HG03045 (cell line): ENCODE data around the gene MRFAP1L1.

ENCODE experiments used
- ATAC-seq: cut with Tn5 transposase; IDR thresholded peaks from one replicate; pipeline ENCODE4 v1.9.1; 2021; ENCODE audit warnings: mild to moderate bottlenecking, moderate library complexity; ENCODE audit not compliant: unreplicated experiment

The MRFAP1L1 gene

DNA sequence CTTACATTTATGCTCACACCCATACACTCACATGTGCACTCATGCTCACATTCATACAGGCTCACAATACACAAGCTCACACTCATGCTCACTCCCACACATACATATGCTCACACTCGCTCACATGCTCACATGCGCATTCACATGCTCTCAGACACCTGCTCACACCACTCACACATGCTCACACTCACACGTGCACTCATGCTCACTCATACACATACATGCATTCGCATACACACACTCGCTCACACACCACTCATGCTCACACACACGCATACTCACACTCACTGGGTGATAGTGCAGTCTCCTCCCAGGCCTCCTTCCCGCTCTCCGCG is 44.4 kb downstream of the MRFAP1L1 start:
- no peak for ATAC-seq

DNA sequence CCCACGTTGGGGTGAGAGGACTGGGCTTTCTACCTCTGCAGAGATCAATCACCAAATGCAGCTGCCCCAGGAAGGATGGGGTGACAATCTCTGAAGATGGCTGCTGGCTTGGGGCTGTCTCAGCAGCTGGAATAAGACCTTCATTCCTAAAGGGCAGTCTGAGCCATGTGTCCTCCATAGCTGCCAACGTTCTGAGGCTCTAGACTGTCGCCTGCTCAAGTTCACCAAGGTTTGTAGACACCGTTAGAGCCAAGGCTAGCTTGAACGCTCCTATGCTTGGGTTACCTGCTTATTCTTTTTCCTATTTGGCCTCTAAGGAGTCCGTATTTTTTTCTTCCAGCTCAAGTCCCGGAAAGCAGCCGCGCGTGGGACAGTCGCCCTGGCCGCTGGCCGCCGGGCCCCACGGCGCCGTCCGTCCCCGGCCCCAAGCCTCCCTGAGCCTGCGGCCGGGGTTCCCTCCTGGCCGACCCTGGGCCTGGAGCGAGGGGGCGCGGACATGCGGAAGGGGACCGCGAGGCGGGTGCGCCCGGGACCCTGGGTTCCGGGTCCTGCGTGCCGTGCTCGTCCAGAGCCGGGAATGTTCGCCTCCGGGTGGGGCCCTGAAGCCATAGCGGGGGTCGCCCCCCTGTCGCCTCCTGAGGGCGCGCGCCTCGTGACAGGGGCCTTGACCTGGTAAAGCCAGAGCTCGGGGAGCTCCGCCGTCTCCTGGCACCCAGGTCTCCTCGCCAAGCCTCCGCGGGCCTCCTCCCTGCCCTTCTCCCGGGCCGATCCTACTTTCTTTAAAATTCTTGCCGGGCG is 45.9 kb downstream of the MRFAP1L1 start:
- no peak for ATAC-seq

DNA sequence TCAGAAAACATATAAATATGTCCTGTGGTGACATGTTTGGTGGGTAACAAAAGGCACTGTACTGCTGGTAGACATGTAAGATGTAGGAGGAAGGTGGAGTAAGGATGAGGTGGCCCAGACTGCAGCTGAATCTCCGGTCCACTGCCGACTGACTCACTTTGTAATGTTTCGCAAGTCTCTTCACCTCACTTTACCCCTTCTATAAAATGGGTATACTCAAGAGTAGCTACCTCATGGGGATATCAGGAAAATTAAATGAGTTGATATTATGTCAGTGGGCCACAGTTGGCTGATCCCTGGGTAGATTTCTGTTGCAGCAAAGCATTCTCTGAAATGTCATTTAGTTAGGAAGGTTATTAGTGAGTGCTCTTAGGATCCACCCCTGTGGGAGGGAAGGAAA is 47.1 kb downstream of the MRFAP1L1 start:
- no peak for ATAC-seq

DNA sequence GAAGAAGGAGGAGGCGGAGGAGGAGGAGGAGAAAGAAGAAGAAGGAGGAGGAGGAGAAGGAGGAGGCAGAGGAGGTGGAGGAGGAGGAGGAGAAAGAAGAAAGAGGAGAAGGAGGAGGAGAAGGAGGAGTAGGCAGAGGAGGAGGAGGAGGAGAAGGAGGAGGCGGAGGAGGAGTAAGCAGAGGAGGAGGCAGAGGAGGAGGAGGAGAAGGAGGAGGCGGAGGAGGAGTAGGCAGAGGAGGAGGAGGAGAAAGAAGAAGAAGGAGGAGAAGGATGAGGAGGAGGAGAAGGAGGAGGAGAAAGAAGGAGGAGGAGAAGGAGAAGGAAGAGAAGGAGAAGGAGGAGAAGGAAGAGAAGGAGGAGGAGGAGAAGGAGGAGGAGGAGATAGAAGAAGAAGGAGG is 49.2 kb downstream of the MRFAP1L1 start:
- ATAC-seq: no peak

DNA sequence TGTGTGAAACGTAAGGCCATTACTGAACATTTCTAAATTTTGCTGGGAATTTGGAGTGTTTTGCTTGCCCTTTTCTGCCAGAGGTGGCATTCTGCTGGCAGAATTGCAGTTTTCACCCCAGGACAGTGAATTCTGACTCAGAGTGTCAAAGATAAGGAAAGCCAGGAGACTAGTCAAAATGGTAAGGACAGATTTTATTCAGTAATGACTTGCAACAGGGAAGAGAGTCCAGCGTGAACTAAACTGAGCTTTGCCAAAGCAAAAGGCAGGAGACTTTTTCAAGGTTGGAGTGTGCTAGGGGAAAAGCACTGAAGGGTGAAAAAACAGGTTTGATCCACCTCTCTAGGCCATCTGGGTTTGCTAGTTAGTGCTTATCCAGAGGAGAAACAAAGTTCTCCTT is 49.8 kb downstream of the MRFAP1L1 start:
- no peak for ATAC-seq

DNA sequence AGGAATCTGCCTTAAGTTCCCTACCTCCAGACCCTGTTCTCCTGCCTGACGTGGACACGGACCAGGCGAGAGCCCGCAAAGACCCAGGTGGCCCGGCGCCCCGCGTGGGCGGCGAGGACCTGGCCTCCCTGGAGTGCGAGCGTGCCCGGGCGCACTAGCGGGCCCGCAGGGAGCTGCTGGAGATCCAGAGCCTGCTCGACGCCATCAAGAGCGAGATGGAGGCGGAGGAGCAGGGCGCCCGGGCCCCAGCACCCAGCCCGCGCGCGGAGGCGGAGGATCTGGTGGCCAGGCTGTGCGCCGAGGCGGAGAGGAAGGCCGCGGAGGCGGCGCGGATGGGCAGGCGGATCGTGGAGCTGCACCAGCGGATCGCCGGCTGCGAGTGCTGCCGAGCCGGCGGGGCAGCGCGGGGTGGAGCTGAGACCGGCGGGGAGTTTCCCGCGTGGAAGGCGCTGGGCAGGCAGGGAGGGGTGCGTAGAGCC is 51.0 kb downstream of the MRFAP1L1 start:
- ATAC-seq: no peak

DNA sequence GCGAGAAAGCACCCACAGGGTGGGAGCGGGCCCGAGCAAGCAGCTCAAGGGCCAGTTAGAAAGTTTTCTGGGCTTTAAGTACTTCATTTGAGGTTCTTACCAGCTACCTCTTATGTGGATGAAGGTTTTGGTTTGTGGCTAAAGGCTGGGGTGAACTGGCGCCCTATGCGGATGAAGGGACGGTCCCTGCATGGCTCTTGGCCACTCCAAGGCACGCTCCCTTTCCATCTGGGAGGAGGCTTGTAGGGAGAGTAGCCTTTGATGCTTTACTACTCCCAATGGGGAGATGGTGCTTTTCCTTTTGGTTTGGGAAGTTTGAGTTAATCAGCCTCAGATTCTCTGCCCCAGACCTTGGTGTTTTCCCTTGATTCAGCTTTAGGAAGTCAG is 51.5 kb downstream of the MRFAP1L1 start:
- no peak for ATAC-seq
